Stimulated activated naive CD4-positive, alpha-beta T cell treated with Interleukin-2 at 50 U/mL for 16 hours (primary cell): ENCODE data around the gene S100A14.

ENCODE experiments used
- DNase-seq: peaks from one replicate; lab custom pipeline; 2025; lab: John Stamatoyannopoulos, UW

Gene S100A14

DNA sequence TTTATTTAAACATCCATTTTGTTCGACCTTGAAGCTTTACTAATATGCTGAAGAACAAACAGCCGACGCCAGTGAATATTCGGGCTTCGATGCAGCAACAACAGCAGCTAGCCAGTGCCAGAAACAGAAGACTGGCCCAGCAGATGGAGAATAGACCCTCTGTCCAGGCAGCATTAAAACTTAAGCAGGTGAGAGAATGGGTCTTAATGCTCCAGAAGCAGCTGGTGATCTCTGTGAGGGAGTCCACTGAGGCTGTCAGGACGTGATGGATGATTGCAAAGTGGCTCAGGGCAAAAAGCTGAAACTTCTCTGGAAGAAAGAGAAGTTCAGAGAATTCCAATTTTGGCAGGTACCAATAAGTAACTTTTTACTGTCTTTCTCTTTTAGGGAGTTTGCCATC is 22.1 kb upstream of the S100A14 start:
- DNase-seq, result no peak

- DNase-seq, result no peak
Measured at GRCh38 chr1:153636312-153636711, 20.2 kb upstream of the S100A14 start.

DNA sequence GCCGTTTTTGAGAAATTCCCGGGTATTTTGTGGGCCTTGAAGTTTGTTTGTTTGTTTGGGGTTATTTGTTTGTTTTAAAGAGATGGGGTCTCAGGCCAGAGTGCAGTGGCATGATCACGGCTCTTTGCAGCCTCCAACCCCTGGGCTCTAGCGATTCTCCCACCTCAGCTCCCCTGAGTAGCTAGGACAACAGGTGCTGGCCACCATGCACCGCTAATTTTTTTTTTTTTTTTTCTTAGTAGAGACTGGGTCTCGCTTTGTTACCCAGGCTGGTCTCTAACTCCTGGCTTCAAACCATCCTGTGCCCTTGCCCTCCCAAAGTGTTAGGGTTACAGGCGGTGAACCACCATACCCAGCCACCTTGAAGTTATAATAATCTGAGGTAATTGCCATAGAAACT is 19.7 kb upstream of the S100A14 start:
- DNase-seq, result no peak

DNA sequence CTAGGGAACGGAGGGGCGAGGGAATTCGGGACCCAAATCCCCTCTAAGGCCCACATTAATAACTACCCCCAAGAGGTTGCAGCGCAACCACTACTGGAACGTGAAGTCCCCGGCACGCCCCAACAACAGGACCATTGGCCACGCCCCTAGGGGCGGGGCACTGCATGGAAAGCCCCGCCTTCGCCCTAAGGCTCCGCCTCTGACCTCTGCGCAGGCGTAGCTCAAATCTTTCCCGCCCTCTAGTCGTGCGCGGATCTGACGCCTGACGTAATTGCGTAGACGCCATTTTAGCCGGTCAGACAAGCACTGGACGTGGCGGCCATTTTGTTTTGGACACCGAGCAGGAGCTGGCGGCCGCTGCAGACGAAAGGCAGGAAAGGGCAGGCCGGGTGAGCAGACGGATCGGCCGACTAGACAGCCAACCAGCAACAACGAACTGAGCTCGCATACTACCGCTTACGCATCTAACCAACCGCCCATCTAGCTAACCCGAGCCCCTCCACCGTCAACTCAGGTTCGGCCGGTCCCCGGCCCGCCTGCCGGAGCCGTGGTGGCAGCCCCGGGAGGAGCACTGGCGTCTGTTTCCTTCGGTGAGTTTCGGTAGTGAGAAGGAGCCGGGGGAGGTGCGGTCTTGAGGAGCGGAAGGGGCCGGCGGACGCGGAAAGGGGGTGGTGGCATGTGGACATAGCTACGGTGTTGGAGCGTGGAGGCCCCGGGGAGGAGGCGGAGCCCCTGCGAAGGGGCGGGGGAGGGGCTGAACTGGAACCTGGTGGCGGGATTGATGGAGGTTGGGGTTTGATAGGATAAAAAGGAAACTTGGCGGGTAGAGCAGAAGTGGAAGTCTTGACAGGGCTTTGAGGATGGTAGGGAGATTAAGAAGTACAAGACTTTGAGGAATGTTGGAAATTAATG is 17.9 kb upstream of the S100A14 start, which contains the start of gene CHTOP:
Gene CHTOP (plus strand): TSS at position 313 of the 912 bp plus-strand sequence. CDS start 2,523 bp downstream, outside the sequence.
- peak; percentile 92 for DNase-seq

GRCh38 chr1:153633161-153633753 is 17.1 kb upstream of the S100A14 start:
- DNase-seq, result no peak

DNA sequence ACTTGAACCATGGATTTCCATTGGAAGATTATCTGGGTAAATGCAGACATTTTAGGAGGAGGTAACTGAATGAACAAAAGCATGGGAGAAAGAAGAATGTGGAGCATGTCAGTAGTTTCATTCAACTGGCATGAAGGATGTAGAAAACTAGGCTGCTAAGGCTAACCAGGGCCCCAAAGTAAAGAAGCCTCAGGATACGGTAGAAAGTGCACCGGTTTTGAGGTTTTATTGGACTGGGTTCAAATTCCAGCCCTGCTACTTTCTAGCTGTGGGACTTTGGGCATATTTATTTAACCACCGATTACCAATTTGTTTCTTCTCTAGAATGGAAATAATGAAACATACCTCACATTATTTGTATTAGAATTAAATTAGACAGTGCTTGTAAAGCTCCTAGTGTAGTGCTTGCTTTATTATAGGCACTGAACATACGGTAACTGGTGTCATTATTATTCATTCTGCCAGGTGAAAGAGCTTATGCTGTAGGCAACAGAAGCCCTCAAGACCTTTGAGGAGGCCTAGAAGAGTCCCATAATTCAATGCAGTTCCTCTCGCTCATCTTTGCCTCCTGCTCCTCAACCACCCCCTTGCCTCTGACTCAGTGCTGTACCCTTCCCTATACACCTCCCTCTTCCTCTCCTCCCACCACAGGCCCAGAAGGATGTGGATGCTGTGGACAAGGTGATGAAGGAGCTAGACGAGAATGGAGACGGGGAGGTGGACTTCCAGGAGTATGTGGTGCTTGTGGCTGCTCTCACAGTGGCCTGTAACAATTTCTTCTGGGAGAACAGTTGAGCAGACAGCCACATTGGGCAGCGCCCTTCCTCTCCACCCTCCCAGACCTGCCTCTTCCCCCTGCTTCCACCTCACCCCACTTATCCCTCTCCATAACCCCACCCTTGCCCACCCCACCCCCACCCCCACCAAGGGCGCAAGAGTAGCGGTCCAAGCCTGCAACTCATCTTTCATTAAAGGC is 15.2 kb upstream of the S100A14 start:
- no peak for DNase-seq

GRCh38 chr1:153630384-153630783 is 14.3 kb upstream of the S100A14 start:
- no peak for DNase-seq

DNA sequence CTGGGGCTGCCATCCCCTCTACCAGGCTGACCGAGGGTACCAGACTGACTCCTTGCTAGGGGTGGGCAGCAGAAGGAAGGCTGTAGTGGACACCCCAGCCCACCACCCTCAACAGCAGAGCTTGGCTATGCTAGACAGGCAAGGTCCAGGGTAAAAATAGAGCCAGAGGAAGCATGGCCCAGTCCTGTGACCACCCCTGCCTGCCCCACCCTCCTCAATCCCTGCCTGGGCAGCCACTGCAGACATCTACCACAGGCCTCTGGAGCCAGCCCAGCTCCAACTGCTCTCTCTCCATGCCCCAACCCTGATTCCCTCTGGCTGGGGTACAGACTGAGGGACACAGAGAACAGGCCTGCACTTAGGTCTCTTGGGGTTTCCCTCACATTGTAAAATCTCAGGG is 13.8 kb upstream of the S100A14 start:
- no peak for DNase-seq

DNA sequence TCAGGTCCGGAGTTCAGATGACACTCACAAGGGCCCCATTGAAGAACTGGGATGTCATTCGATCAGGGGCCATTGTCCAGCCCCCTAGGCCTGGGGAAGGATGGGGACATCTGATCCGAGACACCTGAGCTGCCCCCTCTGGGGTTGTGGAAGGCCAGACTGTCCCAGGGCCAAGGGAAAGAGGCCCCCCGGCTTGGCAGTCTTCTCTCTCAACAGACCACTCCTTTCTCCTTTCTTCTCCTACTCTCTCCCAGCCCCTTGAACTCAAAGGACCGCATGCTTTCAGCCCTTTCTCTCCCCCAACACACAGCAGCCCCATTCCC is 13.2 kb upstream of the S100A14 start:
- no peak for DNase-seq

- no peak for DNase-seq
Measured at GRCh38 chr1:153628638-153629342, 12.7 kb upstream of the S100A14 start.

DNA sequence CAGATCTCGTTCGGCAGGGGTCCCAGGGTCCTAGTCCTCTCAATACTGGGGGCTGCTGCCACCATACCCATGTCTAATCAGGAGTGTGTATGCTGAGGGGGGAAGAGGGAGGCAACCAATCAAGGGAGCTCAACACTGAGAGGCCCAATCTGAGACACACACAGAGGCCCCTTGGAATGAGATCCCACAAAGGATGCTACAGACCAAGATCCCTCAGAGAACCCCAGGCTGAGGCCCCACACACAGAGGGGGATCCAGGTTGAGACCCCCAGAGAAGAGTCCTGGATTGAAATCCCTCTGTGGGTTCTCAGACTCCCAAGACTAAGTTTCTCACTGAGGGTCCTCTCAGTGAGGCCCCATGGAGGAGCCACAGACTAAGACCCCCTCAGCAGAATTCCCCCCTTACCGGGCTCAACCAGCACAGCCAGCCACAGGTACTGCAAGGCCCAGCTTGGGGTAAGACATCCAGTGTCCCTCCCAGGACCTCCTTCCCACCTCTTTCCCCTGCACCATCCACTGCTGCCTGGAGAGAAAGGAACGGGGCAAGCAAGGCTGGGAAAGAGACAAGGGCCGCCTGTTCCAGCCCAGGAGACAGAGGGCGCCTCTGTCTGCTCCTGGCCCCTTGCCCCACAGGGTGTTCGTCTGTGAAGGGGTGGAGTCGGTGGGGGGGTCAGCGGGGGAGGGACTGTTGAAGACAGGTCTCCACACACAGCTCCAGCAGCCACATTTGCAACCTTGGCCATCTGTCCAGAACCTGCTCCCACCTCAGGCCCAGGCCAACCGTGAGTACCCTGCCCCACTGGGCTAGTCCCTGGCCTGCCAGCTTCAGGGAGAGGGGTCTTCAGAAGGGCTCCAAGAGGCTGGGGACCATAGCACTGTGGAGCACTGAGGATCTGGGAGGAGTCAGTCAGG is 11.8 kb upstream of the S100A14 start, which contains the start of gene S100A1:
Gene S100A1 (plus strand): TSS at position 720 of the 912 bp plus-strand sequence. CDS start 2,088 bp downstream, outside the sequence.
- DNase-seq, result no peak

DNA sequence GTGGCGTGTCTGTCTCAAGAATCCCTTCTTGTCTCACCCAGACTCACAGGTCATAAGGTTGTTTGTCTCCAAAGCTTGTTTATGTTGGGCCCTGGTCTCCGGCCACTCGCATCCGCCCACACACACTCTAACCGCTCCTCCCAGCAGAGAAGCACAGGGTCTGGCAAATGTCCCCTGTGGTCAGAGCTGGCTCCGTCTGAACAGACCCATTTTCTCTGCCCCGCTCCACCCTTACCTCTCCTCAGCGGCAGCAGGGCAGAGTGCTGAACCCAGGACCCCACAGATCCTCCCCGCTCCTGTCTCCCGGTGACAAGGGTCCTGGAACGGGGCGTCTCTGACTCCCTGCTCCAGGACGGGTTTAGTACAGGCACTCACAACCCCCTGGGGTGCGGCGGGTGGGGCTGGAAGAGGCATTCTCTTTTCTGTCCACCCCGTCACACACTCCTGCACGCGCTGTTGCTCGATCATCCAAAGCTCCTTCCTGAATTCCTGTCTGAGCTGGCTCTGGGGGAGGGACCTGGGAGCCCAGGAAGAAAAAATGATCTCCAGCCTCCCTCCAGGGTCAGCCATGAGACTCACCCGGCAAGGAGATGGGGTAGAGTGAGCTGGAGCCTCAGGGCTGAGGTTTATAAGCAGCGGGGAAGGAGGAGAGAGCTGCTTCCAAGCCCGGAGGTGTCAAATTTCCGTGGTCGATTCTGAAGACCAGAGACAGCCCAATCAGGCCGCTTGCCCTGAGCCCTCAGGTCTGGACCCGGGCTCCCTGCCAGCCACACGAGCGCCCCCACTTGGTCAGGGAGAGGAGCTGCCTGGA is 11.0 kb upstream of the S100A14 start, which contains the start of gene S100A13:
Gene S100A13 (minus strand): TSS at position 602 of the 811 bp plus-strand sequence. CDS start 1,033 bp downstream, outside the sequence.
- no peak for DNase-seq

DNA sequence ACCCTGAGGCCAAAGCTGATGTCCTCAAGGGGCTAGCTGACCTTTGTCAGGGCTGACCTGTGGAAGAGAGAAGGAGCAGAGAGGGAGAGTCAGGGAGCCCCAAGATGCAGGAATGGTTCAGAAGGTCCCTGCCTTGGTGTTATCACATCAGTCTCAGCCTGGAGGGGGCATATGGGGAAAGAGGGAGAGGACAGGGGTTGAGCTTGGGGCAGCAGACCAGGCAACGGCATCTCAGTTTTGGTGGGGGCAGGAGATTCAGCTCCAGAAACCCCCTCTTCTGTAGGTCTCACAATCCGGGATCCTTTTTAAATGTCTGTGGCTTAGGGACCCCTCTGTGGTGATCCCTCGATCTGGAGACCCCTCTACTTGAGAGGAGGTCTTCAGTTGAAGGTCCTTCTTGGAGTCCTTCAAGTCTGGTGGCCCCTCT is 10.4 kb upstream of the S100A14 start:
- DNase-seq, result no peak

GRCh38 chr1:153624965-153625611 is 9.0 kb upstream of the S100A14 start:
- DNase-seq, result no peak

GRCh38 chr1:153623101-153623500 is 7.0 kb upstream of the S100A14 start:
- no peak for DNase-seq

DNA sequence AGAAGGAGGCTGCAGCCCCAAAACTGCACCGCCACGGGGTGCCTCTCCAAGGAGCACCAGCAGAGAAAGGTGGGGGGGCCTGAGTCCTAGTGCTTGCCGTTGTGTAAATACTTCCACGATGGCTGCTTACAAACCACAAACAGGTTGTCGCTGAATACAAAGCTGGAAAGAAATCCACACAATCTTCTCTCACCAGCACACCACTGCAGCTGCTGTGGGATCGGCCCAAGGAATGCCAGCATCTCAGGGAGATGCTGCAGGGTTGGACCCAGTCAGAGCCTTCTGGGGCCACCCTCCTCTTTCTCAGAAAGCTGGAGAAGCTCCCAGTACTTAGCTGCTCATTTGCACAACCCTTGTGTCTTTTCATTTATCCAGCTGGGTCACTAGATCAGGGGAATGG is 3.0 kb upstream of the S100A14 start:
- no peak for DNase-seq

DNA sequence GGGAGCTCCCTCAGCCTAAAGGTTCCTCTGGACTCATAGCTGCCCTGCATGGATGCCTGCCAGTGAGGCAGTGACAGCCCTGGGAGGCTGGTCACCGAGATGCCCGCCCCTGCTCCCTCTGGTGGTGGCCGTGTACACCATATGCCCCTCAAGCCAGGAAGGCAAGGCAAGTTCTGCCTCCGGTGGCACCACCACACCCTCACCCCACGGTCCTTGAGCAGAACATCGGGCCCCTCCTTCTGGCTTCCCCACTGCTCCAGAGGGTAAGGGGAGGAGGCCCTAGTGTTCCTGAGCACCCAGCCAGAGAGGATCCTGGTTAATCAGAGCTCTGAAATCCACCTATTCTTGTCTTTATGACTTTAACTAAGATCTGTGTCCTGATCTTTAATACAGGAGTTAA is 1.5 kb upstream of the S100A14 start:
- DNase-seq, result peak; percentile 60

DNA sequence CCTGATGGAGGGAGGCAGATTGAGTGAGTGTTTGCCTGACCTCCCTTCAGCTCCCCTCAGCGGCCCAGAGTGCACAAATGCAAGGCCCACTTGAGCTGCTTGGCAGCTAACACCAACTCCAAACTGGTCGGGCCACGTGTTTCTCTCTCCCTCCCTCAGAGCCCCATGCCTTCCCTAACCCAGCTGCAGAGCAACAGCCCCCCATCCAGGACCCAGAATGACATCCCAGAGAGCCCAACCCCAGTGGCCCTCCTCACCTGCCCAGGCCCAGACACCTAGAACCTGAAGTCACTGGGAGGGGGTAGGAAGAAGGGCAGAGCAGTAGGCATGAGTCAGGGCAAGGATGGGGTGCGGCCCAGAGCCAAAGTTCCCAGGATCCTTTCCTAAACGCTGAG is 789 bp upstream of the S100A14 start:
- no peak for DNase-seq

DNA sequence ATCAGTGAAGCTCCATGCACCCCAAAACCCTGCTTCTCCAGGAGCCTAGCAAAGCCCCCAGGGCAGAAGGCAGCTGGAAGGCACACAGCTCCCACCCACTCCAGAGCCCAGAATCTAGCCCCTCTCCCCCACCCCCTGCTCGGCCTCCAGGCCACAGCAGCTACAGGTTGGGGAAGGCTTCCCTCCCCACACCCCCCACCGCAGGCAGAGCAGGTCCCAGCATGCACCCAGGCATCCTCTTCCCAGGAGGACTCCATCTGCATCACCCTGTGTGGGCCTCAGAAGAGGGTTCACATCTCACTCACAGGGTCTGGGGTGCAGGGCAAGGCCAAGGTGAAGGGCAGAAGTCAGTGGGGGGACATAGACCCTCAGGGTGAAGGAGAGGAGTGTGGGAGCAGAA is 719 bp downstream of the S100A14 start:
- no peak for DNase-seq
